Medulla oblongata (tissue), 1 donor: ENCODE results near the gene SELL.
"Not testable (repeated sequence)": the region's sequence is repeated elsewhere in the genome, so short reads cannot be mapped to it uniquely, and the experiment has no call there.

Experiments used
- DNase-seq: peaks from one replicate; pipeline ENCODE4 v3.0.0-alpha.2; 2015; ENCODE audit errors: extremely low spot score

SELL gene

DNA sequence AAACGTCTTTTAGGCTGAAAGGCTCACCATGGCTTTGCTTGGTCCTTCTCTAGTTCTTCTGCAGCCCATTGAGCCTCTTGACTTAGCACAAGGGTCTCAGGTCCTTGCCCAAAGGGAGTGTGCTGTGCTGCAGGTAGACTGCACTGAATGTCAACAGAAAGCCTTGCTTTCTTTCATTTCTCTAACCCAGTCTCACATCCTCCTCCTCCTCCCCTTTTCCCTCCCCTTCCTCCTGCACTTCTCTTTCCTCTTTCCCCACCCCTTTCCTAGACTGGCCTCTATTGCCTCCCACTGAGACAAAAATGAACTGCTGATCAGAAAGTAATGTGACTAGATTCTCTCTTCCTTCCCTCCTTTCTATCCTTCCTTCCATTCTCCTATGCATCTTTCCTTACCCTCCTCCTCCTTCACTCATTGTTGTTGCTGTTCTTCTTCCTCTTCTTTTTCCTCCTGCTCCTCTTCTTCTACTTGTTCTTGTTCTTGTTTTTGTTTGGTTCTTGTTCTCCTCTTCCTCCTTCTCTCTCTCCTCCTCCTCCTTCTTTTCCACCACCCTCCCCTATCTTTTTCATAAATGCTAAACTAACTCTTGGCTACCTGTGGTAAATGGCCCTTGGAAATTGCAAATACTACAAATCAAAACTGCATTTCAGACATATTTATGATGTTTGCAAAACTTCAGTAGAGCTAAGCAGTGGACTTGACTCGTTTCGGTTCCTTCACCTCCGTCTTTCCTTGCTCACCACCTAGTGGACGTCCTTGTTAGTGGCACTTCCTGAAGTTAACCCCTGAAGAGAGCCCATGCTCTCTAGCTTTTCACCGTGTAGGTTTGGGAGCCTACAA is at the start of gene SELL:
Gene SELL, minus strand, starts transcription at position 152 of the 840 bp plus-strand sequence. Its CDS starts 122 bp downstream, at position 30.
- DNase-seq = peak; percentile 91

DNA sequence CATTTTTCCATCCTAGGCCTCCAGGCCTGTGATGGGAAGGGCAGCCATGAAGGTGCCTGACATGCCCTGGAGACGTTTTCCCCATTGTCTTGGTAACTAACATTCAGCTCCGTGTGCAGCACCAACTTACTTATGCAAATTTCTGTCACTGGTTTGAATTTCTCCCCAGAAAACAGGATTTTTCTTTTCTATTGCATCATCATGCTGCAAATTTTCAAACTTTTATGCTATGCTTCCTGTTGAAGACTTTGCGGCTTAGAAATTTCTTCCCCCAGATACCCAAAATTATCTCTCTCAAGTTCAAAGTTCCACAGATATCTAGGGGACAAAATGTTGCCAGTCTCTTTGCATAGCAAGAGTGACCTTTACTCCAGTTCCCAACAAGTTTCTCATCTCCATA is 47.6 kb upstream of the SELL start:
- DNase-seq = no peak

DNA sequence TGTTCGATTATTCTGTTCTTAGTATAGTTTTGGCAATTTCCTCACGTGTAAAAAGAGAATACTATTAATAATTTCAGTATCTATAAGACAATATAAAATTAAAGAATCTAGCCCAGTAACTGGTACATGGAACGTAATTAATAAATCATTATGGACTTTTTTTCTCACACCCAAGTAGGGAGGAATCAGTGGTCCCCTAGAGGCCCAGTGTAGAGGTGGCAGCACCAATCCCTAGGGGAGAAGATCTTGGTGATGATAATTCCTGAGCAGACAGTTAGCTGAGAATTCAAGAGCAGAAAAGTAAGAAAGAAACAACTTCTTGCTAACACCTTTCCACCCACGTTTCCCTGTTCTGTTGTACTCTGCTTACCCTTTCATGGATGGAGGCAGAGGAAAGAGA is 42.1 kb upstream of the SELL start:
- DNase-seq = no peak

DNA sequence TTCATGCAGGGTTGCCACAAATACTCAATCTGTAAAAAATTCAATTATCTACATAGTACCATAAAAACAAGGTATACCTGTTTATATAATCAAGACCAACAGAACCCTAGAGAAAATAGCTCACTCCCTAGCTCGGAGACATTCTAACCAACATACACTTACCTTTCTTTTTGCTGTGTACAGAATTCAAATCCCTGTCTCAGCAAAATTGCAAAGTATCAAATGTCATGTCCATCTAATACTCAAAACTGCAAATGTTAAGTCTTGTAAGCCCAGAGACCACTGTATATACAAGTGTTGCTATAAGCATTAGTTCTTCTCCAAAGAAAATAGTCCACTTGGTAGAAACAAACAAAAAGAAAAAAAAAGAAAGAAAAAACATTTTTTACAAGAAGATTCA is 38.6 kb upstream of the SELL start:
- no peak for DNase-seq

DNA sequence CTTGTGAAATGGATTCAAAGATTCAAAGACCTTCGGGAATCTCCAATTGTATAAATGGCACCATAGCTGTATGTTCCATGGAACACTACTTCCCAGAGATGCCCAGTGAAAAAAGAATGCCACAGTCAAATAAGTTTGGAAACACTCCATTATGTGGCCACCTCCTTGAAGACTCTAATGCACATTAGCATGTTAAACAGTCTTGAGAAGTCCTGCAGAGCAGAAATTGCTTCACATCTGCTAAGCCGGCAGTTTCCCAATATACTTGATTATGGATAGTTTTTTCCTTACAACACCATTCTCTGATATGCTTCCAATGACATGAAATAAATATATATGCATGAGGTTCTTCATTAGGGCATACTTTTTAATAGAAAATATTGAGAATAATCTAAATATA is 35.1 kb upstream of the SELL start:
- no peak for DNase-seq

DNA sequence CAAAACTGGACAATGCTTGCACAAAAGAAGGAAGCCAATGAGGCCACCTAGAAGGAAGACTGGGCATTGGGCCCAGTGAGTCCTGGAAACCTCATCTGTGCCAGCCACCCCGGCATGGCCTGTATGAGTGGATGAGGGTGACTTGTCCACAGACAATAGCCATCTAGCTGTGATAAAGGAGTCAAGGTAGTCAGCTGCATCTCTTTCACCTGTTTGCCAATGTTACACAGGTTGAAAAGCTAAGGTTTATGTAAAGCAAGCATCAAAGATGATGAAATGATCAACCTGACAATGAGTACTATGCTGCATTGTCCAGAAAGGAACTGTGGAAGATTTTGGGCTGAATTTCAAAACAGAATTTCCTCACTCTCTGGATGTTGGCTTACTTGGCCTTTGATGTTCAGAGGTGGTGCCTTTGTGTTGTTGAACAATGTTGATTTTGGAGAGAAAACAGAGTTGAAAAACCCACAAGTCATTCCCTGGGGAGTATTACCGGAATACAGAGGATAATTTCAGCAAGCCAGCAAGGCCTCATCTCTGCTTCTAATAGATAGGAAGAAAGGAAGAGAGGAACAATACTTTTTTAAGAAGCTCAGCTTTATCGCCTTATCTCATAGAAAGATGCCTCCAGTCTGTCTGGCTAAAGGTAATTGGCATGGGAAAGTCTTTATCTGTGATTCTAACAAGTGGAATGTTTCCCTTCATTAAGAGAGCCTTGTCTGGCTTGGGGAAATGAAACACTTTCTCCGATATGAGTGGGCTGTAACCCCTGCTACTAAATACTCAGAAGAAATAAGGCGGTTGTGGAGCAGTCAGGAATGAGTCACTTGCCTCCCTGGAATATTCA is 33.8 kb upstream of the SELL start:
- peak; percentile 3 for DNase-seq

DNA sequence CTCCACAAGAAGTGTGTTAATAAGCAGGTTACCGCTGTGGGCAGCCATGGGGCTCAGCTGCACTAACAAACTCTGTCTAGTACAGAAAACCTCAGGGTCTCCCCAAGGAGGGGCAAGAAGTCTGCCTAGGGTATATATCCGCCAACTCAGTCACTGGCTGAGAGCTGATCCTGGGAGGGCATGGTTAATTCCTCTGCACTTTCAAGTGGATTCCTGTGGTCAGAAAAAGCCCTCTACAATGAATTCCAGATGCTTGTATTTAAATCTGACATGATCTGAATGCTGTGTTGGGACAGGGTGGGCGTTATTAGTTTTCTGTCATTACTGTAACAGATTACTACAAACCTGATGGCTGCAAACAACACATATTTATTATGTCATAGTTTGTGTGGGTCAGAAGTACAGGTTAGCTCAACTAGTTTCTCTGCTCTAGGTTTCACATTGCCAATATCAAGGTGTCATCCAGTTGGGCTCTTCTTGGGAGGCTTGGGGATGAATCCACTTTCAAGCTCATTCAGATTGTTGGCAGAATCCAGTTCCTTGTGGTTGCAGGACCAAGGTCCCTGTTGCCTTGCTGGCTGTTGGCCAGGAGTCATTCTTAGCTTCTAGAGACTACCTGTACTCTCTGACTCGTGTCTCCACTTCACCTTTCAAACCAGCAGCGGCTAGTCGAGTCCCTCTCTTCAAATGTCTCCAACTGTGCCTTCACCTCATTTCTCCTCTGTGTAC is 30.4 kb upstream of the SELL start:
- DNase-seq = no peak

DNA sequence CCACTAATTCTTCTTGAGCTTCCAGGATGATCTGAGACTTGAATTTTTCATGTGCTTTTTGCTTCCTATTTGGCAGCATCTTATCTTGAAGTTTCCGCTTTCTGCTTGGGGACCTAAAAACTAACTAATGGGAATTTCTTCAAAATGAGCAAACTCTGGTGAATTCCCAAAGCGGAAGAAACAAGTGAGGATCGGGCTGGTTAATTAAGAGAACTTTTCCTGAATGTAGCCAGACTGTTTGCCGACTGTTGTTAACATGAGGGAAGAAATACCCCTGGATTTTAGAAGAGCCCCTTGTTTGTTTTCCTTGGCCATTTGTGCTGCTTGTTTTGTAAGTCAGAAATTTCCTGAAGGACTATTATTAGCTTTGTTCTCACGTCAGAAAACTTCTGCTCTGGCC is 28.6 kb upstream of the SELL start:
- no peak for DNase-seq

DNA sequence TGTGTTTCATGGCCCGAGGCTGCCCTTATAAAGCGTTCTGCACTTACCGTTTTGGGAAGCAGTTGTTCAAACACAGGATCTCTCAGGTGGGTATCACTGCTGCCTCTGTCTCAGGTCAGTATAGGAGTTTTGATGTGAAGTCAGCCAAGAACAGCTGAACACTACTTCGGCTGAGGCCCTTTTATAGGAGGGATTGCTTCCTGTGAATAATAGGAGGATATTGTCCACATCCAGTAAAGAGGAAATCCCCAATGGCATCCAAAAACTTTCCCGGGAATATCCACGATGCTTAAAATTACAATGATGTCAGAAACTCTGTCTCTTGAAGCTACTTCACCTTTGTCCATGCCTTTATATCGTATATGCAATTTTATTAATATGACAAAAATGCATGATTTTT is 22.5 kb upstream of the SELL start, which contains the start of gene SELE:
Gene SELE, minus strand, starts transcription at position 156 of the 400 bp plus-strand sequence. CDS start 467 bp downstream, outside the sequence.
- no peak for DNase-seq

DNA sequence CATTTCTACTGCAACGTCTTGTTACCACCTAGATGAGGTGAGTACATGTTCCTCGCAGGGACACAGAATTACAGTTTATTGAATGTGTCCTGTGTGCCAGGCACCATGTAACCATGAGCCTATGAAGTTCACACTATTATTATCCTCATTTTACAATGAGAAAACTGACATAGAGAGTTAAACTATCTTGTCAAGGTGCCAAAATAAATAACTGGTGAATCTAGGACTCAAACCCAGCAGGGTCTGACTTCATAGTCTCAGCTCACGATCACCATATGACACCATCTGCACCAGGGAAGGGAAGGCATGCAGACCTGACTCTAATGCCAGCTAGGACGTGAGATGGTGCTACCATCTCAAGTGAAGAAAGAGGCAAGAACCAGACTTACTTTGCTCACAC is 20.0 kb upstream of the SELL start:
- no peak for DNase-seq

DNA sequence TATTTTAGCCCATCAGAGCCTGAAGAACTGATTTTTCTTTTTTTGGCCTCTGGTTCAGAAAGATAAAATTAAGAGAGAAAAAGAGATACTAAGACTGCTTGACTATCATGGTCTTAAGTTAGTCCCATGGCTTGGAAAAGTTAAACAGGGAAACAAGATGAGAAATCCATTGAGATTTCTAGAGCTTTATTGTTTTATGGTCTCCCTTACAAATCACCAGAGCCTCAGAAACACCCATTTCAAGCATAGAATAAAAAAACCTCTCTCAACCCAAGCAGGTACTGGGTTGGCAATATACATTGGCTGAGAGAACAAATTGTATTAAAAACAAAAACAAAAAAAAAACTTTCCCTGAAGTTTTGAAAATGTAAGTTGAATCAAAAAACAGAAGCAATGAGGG is 18.6 kb upstream of the SELL start:
- no peak for DNase-seq

DNA sequence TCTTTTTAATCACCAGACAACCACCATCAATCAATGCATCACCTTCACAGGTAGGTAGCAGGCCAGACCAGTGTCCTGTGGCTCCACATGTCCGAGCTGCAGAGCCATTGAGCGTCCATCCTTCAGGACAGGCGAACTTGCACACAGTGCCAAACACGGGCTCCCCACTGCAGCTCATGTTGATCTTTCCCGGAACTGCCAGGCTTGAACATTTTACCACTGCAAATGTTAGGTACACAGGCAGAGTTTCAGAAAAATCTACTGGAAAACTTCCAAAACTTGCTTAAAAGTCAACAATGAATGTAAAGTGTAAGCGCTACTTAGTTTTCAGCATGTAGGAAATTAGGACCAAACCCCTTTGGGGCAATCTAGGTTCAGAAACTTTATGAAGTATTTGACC is 15.9 kb upstream of the SELL start:
- DNase-seq = no peak

DNA sequence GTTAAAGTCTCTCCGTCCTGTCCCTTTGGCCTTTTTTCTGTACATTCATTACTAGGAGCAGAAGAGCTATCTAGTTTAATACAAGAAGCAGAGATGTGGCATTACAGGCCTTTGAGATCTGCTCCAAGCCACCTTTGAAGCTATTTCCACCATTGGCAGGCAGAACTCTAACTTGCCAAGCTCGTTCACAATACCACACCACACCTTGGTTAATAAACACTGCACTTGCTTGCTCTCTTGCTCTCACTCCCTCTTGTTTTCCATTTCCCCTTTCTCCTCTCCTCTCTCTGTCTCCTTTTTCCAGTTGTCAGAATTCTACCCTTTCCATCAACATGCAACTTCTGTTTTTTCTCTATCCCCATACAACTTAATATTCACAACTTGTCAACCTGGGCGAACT is 15.4 kb upstream of the SELL start:
- DNase-seq = no peak

DNA sequence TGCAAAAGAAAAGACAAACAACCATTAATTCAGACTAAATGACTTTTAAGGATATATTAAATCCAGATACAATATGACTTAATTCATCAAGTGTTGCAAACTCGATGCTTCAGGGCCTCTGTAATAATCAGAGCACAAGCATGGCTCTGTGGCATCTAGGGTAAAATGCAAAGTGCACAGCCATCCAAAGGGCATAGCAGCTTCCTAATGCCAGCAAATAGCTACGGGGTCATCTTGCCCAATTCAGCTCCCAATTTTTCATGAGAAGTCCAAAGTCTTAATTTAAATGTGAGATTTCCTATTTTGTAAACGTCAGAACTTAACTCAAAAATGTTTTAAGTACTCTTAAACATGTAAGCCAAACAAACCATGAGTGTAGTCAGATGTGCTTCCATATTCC is 14.5 kb upstream of the SELL start:
- no peak for DNase-seq

DNA sequence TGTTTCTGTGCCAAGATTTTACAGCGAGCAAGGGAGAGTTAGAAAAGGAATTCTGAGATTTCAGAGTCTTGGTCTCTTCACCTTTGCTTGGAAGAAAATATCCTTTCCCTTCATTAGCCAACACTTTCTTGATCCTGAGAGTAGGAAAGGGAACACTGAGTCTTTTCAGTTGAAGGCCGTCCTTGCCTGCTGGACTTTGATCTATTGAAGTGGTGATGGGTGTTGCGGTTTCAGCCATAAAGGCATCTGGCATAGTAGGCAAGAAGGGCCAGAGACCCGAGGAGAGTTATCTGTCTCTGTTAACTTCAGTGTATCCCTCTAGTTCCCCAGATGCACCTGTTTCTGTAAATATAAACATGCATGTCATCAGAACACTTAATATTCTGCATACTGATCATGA is 12.7 kb upstream of the SELL start:
- no peak for DNase-seq

DNA sequence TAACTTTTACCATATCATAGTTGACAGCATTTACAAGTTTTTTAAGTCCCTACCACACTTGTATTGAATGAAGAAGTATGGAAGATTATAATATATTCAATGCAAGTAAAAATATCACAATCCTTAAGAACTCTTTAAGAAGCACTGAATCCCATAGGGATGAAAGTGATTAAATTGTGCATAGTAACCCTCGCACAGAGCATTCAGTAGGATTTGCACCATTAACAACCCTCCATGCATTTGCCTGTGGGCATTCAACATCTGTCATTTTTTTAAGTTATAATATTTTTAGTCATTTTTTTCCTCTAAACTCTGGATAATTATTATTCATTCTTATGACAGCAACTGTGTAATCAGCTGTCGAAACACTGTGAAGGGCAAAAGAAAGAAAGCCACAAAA is 12.3 kb upstream of the SELL start:
- DNase-seq = no peak

DNA sequence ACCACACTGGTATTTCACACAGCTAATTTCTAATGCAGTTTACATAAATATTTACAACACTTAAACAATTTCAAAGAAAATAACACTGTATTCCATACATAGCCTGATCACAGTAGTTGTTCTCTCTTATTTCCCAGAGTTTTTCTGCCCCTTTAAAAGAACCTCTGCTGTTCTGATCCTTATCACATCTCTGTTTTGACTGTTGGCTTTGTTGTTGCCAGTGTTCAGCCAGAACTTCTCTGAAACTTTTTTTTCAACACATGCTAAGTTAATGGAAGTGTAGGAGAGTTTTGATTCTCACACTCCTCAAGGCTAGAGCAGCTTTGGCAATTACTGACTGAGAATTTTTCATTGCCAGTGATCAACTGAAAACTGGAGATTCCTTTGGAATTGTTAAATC is 11.4 kb upstream of the SELL start:
- DNase-seq = no peak

DNA sequence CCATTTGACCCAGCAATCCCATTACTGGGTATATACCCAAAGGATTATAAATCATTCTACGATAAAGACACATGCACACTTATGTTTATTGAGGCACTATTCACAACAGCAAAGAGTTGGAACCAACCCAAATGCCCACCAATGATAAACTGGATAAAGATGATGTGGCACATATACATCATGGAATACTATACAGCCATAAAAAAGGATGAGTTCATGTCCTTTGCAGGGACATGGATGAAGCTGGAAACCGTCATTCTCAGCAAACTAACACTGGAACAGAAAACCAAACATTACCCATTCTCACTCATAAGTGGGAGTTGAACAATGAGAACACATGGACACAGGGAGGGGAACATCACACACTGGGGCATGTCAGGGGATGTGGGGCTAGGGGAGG is 3.7 kb upstream of the SELL start:
- not testable (repeated sequence) for DNase-seq

DNA sequence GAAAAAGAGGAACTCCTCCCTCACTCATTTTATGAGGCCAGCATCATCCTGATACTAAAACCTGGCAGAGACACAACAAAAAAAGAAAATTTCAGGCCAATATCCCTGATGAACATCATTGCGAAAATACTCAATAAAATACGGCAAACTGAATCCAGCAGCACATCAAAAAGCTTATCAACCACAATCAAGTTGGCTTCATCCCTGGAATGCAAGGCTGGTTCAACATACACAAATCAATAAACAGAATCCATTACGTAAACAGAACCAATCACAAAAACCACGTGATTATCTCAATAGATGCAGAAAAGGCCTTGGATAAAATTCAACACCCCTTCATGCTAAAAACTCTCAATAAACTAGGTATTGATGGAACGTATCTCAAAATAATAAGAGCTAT is 1.7 kb upstream of the SELL start:
- DNase-seq = not testable (repeated sequence)

DNA sequence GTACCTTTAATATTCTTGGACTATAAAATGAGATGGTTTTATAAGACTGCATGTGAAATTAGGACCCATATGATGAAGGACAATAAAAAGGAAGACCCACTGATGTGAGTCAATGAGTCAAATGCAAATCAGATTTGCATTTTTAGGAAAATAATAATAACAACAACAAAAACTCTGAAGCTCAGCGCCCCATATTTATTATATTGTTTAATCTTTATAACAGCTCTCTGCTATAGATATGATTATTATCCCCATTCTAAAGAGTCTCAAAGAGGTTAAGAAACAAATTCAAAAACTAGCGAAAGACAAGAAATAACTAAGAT is 850 bp upstream of the SELL start:
- no peak for DNase-seq

DNA sequence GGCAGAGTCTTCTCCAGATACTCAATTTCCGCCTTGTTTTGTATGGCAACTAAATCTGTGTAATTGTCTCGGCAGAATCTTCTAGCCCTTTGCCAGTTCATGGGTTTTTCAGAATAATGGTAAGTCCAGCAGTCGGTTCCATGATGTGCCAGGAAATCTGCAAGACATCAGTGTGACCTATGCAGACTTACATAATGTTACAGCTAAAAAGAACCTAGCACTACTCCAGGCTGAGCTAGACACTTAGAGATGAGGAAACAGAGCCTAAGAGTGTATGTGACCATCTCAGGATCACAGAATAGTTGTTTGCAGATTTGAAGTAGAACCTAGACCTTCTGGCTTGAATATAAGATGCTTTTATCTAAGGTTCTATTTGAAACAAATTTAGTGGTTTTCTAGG is 2.8 kb downstream of the SELL start:
- DNase-seq = no peak

DNA sequence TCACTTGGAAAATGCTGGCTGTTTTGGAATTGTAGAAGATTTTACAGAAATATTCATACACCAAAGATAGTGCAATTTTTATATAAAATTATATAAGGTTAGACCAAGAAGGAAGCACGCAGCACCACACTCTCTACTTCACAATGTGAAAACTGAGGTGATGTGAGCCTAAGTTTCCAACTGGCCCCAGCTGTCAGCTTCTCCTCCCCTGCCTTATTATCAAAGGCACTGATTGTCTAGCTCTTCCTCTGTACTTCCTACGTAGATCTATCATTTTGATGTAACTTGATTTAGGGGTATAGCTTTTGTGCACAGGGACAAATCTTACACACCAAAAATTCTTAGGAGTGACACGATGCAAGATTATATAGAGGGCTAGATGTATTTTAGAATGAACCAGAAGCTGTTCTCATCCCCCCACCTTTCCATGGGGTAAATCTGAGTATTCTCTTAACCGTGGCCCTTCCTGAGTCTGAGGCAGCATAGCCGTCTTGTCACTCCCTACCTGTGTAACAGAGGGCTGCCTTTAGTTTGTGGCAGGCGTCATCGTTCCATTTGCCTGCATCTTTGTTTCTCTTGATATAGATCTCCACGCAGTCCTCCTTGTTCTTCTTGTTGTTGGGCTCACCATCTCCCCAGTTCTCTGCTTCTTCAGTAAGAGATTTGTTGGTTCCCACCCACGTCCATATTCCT is 3.4 kb downstream of the SELL start:
- DNase-seq = no peak
